Chondrocyte (in vitro differentiated cells): ENCODE results near the gene ANKDD1B. TPM values are rescaled to one million over a fixed set of nuclear protein-coding genes. Genes with fewer than 3 reads are reported as not detected.
"Not testable (repeated sequence)": the region's sequence is repeated elsewhere in the genome, so short reads cannot be mapped to it uniquely, and the experiment has no call there.

Experiments
- DNase-seq: peaks from one replicate; pipeline ENCODE4 v3.0.0; 2021; ENCODE audit warnings: mixed read lengths, low spot score
- H3K27ac Mint-ChIP-seq: one replicate; pipeline ENCODE4 v1.8.0; 2021; ENCODE audit warnings: mild to moderate bottlenecking, moderate library complexity, mixed read lengths; ENCODE audit not compliant: unreplicated experiment
- H3K27me3 Mint-ChIP-seq: 2 replicates; pipeline ENCODE4 v1.8.0; 2021; ENCODE audit warnings: low read depth, mixed read lengths
- H3K36me3 Mint-ChIP-seq: 2 replicates; pipeline ENCODE4 v1.8.0; 2021; ENCODE audit warnings: low read depth, mixed read lengths
- H3K4me1 Mint-ChIP-seq: 2 replicates; pipeline ENCODE4 v1.8.0; 2021; ENCODE audit warnings: low read depth, mild to moderate bottlenecking, mixed read lengths
- H3K4me3 Mint-ChIP-seq: one replicate; pipeline ENCODE4 v1.8.0; 2021; ENCODE audit warnings: mild to moderate bottlenecking, moderate library complexity, mixed read lengths; ENCODE audit not compliant: unreplicated experiment
- H3K9me3 Mint-ChIP-seq: 2 replicates; pipeline ENCODE4 v1.8.0; 2021; ENCODE audit warnings: low read depth, mixed read lengths
- long read RNA-seq: library from polyadenylated mRNA; stranded (forward); transcript quantifications from one replicate; pipeline ENCODE4 v2.0.0, GENCODE V29; 2021
- total RNA-seq: library from RNA; stranded (reverse); gene quantifications from 3 replicates; pipeline ENCODE4 v1.2.1, GENCODE V29; 2021
- TF ChIP-seq, protein P1 (sequence below): fragments of 200-600 bp; sonication (generic); IDR thresholded peaks from 2 replicates; pipeline ENCODE4 v1.5.0; 2021; ENCODE audit warnings: antibody characterized with exemption, mild to moderate bottlenecking, moderate library complexity

The ANKDD1B gene
- total RNA-seq: 0.42 to 1.2 TPM (median 0.72 TPM) in 3 replicates
- long read RNA-seq: 0 reads

- peaks cover 16% of the 10 kb centered on the region for H3K4me1 Mint-ChIP-seq
- DNase-seq: peak; percentile 90
These were observed at the start of gene ANKDD1B for GRCh38 chr5:75611311-75612225. TSS of gene ANKDD1B (plus strand) at chr5:75611453. CDS start at chr5:75611635, 182 bp downstream.

DNA sequence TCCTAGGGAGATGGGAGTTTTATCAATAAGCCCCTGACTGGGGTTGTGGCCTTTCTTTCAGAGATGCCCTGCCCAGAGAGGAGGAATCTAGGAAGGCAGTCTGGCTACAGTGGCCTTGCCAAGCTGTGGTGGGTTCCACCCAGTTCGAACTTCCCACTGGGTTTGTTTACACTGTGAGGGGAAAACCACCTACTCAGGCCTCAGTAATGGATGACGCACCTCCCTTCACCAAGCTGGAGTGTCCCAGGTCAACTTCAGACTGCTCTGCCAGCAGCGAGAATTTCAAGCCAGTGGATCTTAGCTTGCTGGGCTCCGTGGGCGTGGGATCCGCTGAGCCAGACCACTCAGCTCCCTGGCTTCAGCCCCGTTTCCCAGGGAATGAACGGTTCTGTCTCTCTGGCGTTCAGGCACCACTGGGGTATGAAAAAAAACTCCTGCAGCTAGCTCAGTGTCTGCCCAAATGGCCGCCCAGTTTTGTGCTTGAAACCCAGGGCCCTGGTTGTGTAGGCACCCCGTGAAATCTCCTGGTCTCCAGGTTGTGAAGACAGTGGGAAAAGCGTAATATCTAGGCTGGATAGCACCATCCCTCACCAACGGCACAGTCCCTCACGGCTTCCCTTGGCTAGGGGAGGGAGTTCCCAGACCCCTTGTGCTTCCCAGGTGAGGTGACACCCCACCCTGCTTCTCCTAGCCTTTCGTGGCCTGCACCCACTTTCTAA is 45.1 kb upstream of the ANKDD1B start:
- not testable (repeated sequence) for H3K27me3 Mint-ChIP-seq, DNase-seq
- H3K36me3 Mint-ChIP-seq: peaks cover 21% of the 10 kb centered on the region
- H3K9me3 Mint-ChIP-seq: peaks cover 28% of the 10 kb centered on the region
- peak overlapping the region; percentile 92 for H3K27ac Mint-ChIP-seq
- peaks cover 39% of the 10 kb centered on the region for H3K4me1 Mint-ChIP-seq
- H3K4me3 Mint-ChIP-seq: peak overlapping the region; percentile 44

More at GRCh38 chr5:75611311-75612225, at the start of gene ANKDD1B:
- H3K4me3 Mint-ChIP-seq: peak within 1 kb of the TSS; percentile 74
- H3K27ac Mint-ChIP-seq: peak within 1 kb of the TSS; percentile 62
- TF ChIP-seq, protein P1, sequence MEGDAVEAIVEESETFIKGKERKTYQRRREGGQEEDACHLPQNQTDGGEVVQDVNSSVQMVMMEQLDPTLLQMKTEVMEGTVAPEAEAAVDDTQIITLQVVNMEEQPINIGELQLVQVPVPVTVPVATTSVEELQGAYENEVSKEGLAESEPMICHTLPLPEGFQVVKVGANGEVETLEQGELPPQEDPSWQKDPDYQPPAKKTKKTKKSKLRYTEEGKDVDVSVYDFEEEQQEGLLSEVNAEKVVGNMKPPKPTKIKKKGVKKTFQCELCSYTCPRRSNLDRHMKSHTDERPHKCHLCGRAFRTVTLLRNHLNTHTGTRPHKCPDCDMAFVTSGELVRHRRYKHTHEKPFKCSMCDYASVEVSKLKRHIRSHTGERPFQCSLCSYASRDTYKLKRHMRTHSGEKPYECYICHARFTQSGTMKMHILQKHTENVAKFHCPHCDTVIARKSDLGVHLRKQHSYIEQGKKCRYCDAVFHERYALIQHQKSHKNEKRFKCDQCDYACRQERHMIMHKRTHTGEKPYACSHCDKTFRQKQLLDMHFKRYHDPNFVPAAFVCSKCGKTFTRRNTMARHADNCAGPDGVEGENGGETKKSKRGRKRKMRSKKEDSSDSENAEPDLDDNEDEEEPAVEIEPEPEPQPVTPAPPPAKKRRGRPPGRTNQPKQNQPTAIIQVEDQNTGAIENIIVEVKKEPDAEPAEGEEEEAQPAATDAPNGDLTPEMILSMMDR: no peak
- H3K9me3 Mint-ChIP-seq: no peaks in the 10 kb centered on the region
- H3K36me3 Mint-ChIP-seq: peaks cover 2% of the 10 kb centered on the region
- H3K27me3 Mint-ChIP-seq: no peaks in the 10 kb centered on the region

DNA sequence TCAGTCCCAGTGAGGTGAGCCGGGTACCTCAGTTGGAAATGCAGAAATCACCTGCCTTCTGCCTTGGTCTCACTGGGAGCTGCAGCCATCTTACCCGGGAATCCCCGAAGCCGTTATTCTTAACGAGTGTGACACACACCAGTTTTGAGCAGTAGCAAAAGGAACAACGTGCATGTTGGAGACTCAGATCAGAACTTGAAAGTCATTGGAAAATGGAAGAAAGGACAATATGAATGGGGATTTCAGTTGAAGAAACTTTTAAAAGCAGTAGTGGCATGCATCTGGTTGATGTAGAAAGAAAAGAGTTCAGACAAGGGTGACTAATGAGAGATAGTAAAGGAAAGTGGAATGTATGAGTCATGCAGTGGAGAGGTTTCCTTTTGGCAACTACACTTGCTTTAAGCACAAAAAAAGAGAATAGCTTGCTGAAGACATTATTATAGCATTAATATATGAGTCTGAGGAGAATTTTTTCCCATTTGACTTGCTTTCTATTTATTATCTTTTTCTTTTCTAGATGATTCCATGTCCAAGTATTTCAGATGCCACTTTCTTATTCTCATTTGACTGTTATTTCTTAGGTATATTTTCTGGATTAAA is 44.4 kb upstream of the ANKDD1B start:
- no peak for DNase-seq
- Mint-ChIP-seq H3K4me1 (peaks cover 39% of the 10 kb centered on the region), H3K9me3 (peaks cover 25% of the 10 kb centered on the region), H3K27ac (peak overlapping the region; percentile 92), H3K4me3 (peak overlapping the region; percentile 44), H3K36me3 (peaks cover 18% of the 10 kb centered on the region), H3K27me3 (no peaks in the 10 kb centered on the region)
- TF ChIP-seq, protein P1: no peak

DNA sequence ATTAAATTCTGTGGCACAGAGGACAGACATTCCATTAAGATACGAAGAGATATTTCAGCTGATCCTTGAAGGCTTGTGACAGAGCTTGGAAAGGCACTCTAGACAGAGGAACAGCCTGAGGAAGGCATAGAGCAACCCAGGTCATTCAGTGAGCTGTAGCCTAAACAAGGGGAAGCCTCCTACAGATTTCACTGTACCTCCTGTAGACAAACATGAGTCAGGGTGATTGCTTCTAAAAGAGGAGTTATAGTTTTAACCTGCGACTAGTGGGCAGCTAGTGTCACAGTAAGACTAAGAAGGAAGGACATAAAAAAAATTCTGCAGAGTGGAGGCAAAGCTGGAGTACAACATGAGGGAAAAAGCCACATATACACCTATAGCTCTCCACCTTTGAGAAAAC is 43.5 kb upstream of the ANKDD1B start:
- Mint-ChIP-seq H3K4me1 (peaks cover 39% of the 10 kb centered on the region), H3K27me3 (no peaks in the 10 kb centered on the region), H3K4me3 (peak overlapping the region; percentile 14), H3K9me3 (peaks cover 19% of the 10 kb centered on the region), H3K27ac (peak overlapping the region; percentile 92), H3K36me3 (peaks cover 12% of the 10 kb centered on the region)
- TF ChIP-seq, protein P1: no peak
- DNase-seq: no peak

- TF ChIP-seq, protein P1: no peak
- Mint-ChIP-seq H3K4me1 (peaks cover 39% of the 10 kb centered on the region), H3K27ac (peak overlapping the region; percentile 92), H3K9me3 (peaks cover 16% of the 10 kb centered on the region), H3K36me3 (peaks cover 10% of the 10 kb centered on the region), H3K4me3 (no peak overlapping the region), H3K27me3 (no peaks in the 10 kb centered on the region)
- no peak for DNase-seq
These were observed 43.1 kb upstream of the ANKDD1B start for GRCh38 chr5:75568202-75568601.
